Skeletal muscle cell (primary cell): ENCODE data around the gene MAP2K5.

Experiments used
- DNase-seq: peaks from one replicate; pipeline ENCODE4 v3.0.0-alpha.2; 2010; ENCODE audit warnings: low read depth
- H3K4me3 ChIP-seq: 2 replicates; pipeline ENCODE4 v1.5.1; 2011; ENCODE audit warnings: low read depth, mild to moderate bottlenecking, control low read depth, low read length, moderate library complexity

Gene MAP2K5

DNA sequence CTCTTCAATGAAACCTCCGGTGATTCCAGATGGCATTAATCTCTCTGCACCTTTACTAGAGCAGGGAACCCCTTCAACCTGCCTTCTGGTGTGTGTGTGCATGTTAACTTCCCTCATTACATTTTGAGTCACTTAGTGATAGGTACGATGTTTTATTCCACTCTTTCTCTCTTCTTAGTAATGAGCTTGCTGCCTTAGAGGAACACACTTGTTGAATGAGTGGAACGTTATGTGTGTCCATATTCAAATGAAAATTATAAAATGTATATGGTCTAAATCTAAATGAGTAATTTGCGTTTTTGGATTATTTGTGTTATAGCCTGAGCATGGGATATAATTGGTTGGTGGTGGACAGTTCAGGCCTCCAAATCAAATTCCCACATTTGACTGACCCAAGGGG, 12.1 kb downstream of the MAP2K5 start:
- no peak overlapping the region for H3K4me3 ChIP-seq
- no peak for DNase-seq

DNA sequence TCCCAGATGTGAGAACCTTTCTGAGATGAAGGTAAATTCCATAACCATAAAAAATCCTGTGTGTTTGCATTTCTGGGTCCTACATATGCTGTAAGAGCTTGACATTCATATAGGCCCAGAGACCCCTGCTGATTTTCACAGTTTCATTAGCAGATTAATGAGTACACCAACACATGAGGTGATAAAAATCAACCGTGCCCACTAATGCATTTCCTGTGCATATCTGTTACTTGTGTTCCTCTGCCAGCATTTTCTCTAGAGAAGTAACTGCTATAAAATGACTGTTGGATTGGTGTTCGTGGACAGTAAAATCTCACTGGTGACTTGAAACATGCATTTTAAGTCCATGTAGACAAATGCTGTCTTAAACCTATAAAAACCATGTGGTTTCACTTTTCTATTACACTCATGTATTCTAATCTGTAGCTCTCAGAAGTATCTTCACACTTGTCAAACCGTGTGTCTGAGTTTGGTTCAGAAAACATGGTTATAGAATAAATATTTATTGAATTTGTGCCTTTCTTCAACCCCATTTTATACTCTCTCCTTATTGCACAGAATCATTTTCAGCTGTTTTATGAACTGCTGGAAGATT, 14.6 kb downstream of the MAP2K5 start:
- no peak for DNase-seq

DNA sequence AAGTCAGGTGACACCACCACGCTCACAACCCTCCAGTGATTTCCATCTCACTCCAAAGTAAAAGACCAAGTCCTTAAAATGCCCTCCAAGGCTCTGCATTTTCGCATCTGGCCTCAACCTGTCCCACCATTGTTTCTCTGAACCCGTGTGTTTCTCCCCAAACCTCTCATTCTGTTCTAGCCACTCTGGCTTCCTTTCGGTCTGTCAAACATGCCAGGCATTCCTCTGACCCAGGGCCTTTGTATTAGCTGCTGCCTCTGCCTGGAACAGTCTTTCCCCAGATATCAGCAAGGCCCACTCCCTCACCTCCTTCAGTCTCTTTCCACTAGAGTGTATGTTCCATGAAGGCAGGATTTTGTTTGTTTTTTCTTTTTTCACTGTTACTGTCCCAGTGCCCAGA, 16.0 kb downstream of the MAP2K5 start:
- DNase-seq = no peak
- no peak overlapping the region for H3K4me3 ChIP-seq

More for the DNA sequence above, 14.6 kb downstream of the MAP2K5 start:
- H3K4me3 ChIP-seq = no peak overlapping the region

DNA sequence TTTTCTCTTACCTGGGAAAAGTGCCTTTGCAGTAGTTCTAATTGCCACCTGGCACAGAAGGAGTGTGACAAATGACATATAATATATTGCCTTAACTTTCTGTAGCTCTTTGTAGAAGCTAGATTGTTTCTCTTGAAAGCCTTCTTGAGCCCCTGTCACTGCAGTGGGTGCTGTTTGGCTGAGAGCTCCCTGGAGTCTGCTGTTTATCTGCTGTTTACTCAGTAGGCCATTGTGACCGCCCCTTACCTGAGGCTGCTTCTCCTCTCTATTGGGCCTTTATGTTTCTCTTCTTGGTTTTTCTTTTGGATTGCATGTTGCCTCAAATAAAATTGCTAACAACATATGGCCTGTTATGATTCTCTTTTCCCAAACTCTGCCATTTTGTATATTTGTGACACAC, 16.7 kb downstream of the MAP2K5 start:
- DNase-seq = no peak
- no peak overlapping the region for H3K4me3 ChIP-seq

- no peak for DNase-seq
- no peak overlapping the region for H3K4me3 ChIP-seq
Observed at GRCh38 chr15:67559576-67559975, 17.1 kb downstream of the MAP2K5 start.

DNA sequence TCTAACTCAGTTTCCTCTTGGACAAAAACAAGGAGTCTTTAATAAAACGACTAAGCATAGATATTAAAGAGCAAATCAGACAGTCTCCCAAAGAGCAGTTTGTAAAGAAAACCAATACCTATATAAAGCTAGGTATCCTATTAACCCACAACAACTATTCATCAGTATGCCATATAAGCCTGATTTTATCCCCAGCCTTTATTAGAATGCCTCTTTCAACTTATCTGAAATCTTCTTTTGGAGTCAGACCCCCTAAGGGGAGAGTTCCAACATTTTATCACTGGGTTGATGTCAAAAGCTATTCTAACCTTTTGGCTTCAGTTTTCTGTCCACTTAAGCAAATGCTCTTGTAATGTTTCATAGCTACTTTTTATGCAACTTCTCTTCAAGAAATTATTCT, 17.8 kb downstream of the MAP2K5 start:
- no peak overlapping the region for H3K4me3 ChIP-seq
- no peak for DNase-seq

DNA sequence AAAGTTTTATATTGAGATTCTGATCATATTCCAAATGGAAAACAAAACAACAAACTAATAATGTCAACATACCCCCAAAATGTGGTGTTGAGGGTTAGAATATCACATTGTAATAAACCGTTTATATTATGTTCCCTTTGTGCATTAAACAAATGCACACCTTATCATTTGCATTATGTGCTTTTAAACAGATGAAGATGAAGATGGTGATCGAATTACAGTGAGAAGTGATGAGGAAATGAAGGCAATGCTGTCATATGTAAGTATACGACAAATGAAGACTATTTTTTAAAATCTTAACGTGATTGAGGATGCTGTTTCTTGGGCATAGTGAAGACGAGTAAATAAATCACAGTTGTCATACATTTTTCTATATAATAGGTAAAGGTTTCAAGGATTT, 20.6 kb downstream of the MAP2K5 start:
- DNase-seq = no peak
- no peak overlapping the region for H3K4me3 ChIP-seq

DNA sequence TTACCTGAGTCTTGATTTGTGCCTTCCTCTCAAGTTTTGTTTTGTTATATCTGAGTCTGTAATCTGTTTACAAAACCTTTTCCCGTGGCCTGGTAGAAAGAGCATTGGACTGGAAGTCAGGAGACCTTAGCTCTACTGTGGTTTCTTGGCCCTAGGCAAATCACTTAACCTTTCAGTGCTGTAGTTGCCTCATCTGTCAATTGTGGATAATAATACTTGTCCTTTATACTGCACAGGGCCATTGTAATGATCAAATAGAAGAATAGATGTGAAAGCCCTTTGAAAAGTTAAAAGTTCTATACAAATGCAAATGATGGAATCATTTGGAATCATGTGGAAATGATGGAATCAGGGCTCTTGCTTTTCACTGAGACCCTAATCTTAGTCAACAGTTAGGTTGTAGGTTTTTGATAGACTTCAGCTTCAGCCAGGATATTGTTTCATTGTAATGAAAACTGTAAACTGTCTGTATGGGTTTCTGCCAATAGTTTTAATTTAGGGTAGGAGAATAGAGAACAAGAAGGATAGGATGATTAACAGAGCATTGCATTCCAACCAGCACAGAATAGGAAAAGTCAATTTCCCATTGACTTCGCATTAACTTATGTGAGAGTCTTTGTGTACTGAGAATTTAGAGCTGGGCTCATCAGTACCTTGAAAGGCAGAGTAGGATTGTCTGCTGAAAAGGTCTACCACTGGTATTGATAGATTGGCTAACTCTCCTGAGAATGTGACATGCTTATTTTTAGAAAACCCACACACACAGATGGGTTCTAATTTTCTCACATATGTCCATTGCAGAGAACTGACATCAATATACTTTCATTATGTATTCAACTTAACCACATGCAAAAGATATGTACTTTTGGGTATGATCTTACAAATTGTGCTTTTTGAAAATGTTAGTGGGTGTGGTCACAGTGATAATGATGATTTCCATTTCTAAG, 21.8 kb downstream of the MAP2K5 start:
- no peak for DNase-seq
- no peak overlapping the region for H3K4me3 ChIP-seq

GRCh38 chr15:67564968-67565345, 22.5 kb downstream of the MAP2K5 start:
- H3K4me3 ChIP-seq = no peak overlapping the region
- DNase-seq = no peak

DNA sequence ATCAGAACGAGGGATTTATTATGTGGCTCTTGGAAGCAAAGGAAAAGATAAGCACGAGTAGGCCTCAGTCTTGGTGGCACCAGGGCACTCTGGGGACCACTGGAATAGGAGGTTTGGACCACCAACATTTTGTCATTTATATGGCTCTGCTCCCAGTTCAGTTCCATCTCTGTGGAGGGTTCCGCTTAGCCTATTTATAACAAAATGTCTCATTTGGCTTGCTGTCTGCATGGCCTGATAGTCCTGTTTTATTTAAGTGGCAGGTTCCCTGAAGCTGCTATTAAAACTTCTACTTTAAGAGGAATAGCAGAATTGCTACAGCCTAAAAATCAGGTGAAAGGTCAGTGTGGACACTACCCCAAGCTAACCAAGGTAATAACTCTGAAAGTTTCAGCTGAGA, 27.2 kb downstream of the MAP2K5 start:
- H3K4me3 ChIP-seq = no peak overlapping the region
- no peak for DNase-seq

GRCh38 chr15:67570875-67571647, 28.6 kb downstream of the MAP2K5 start:
- H3K4me3 ChIP-seq = no peak overlapping the region
- DNase-seq = no peak

DNA sequence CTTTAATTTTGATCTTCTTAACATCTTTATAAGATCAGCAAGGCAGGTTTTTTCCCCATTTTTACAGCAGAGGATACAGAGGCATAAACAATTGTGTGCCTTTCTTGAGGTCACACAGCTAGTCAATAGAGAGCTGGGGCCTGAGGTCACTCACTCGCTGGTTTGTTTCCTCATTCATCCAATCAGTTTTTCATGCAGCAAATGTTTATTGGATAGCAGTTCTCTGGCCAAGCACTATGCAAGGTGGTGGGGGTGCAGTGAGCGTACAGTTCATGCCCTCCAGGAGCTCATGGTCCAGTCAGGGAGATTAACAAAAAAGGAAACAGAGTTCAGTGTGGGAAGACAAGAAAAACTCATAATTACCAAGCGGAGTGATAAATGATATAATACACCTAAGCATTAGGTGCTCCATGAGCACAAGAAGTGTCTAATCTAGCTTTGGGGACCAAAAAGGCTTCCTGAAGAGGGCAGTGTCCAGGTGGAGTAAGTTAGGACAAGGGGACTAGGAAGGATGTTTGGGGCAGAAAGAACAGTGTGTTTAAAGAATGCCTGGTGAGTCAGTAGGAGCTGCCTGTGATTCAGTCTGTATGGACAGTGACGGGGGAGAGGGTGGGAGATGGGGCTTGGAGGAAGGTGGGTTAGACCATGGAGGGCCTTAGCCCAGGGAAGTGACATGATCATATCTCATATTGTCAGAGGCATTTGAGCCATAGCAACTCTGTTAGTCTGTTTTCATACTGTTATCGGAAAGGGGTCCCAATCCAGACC, 29.3 kb downstream of the MAP2K5 start:
- no peak overlapping the region for H3K4me3 ChIP-seq
- no peak for DNase-seq

DNA sequence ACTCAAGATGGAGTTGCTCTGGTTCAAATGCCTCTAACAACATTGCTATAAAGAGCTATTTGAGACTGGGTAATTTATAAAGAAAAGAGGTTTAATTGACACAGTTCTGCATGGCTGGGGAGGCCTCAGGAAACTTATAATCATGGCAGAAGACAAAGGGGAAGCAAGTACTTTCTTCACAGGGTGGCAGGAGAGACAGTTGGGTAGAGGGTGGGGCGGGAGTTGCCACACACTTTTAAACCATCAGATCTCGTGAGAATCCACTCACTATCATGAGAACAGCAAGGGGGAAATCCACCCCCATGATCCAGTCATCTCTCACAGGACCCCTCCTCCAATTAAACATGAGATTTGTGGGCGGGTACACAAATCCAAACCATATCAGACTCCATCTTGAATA, 30.7 kb downstream of the MAP2K5 start:
- H3K4me3 ChIP-seq = no peak overlapping the region
- no peak for DNase-seq

GRCh38 chr15:67575039-67575502, 32.6 kb downstream of the MAP2K5 start:
- no peak for DNase-seq
- H3K4me3 ChIP-seq = no peak overlapping the region

- no peak for DNase-seq
- no peak overlapping the region for H3K4me3 ChIP-seq
Observed at GRCh38 chr15:67578020-67578600, 35.6 kb downstream of the MAP2K5 start.

DNA sequence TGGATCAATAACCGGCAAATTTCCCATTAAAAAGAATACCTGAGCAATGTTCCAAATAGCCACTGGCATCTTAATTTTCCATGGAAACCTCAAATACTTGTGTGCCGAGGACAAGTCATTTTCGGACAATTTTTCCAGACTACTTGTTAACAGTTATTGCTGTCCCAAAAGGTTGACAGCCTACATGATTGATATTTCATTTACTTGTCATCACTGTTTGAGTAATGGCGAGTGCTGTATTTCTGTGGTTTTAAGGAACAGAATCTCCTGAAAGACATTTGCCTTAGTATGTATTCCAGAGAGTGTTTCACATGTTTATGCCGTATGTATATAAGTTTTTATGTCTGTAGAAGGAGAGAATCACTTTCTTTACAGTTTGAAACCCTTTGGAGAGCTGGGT, 36.7 kb downstream of the MAP2K5 start:
- DNase-seq = no peak
- no peak overlapping the region for H3K4me3 ChIP-seq

- H3K4me3 ChIP-seq = no peak overlapping the region
- no peak for DNase-seq
Observed at GRCh38 chr15:67579967-67580366, 37.5 kb downstream of the MAP2K5 start.

- H3K4me3 ChIP-seq = no peak overlapping the region
- DNase-seq = no peak
Observed at GRCh38 chr15:67584157-67584556, 41.7 kb downstream of the MAP2K5 start.

- no peak for DNase-seq
Observed at GRCh38 chr15:67585681-67586080, 43.2 kb downstream of the MAP2K5 start.

More at GRCh38 chr15:67585681-67586080, 43.2 kb downstream of the MAP2K5 start:
- no peak overlapping the region for H3K4me3 ChIP-seq
